ENCODE results near the gene FSD1. TPM values are rescaled to one million over a fixed set of nuclear protein-coding genes. Genes with fewer than 3 reads are reported as not detected.

Gene FSD1
- total and polyA plus RNA-seq, 9 of the 15 experiments (the other 6 are each of a cell fraction or from before 2014, with no cell fraction given): 0.11 to 1.9 (median 0.94) TPM; not detected in 1

DNA sequence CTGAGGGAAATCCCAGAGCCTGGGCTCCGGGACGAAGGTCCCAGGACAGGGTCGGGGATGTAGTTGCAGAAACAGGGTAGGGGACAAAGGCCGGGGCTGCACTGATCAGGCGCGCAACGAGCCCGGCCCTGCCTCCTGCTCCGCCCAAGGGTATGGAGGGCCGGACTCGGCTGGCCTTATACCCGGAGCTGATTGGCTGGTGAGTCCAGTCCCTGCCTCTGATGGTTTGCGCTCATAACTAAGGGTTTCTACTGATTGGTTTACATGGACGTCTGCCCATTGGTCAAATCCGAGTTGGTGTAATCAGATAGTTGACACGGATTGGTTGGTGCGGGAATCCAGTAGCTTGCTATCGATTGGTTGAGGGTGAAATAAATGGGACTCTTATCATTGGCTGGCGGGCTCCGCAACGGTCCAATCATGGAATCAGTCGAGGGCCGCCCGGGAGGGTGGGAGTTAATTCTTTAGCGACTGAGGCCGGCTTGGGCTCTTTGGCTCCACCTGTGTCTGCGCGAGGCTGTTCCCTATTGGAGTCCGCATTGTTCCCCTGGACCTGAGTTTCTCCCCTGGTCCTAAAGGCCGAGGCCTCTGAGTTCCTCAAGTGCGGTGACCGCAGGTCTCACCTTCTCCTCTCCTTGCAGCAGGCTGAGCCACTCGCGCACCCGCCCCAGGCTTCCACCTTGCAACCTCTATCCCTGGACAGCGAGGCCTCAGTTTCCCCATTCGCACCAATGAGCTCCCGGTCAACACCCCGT is 38.4 kb downstream of the FSD1 start (continued):
- TF ChIP-seq, protein P1, sequence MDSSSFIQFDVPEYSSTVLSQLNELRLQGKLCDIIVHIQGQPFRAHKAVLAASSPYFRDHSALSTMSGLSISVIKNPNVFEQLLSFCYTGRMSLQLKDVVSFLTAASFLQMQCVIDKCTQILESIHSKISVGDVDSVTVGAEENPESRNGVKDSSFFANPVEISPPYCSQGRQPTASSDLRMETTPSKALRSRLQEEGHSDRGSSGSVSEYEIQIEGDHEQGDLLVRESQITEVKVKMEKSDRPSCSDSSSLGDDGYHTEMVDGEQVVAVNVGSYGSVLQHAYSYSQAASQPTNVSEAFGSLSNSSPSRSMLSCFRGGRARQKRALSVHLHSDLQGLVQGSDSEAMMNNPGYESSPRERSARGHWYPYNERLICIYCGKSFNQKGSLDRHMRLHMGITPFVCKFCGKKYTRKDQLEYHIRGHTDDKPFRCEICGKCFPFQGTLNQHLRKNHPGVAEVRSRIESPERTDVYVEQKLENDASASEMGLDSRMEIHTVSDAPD (CRISPR knock-in tag; IDR thresholded peaks at IDR 0.05): no peak
- TF ChIP-seq NONO (IDR thresholded peaks at IDR 0.05; ENCODE audit: low read depth in 2 of 2, low read length in 1 of 2) (no peak), NR2C2 (CRISPR knock-in tag; IDR thresholded peaks at IDR 0.05) (no peak), NR2C2 (tag; IDR thresholded peaks at IDR 0.05) (peak; percentile 80), FOXJ2 (tag; IDR thresholded peaks at IDR 0.05) (peak; percentile 99), ZNF583 (CRISPR knock-in tag; IDR thresholded peaks at IDR 0.05) (peak; percentile 73), TARDBP (IDR thresholded peaks at IDR 0.05) (0 out of 2 replicates have a peak, but pooled peaks have one; percentile 16), SMARCA5 (IDR thresholded peaks at IDR 0.05) (no peak), ZNF778 (CRISPR knock-in tag; IDR thresholded peaks at IDR 0.05) (no peak), ZNF830 (CRISPR knock-in tag; IDR thresholded peaks at IDR 0.05) (no peak), MAFK (IDR thresholded peaks at IDR 0.05; ENCODE audit: low read length) (peak; percentile 55), LEF1 (IDR thresholded peaks at IDR 0.05) (peak; percentile 76; the same call in 1 of the 2 replicates), HCFC1 (IDR thresholded peaks at IDR 0.05; ENCODE audit: low read depth, low read length) (peak; percentile 21), SMAD3 (CRISPR knock-in tag; conservative IDR thresholded peaks at IDR 0.05) (peak; percentile 93), ZNF584 (CRISPR knock-in tag; IDR thresholded peaks at IDR 0.05; ENCODE audit: low read depth) (peak; percentile 99), POLR2A (conservative IDR thresholded peaks at IDR 0.05) (peak; percentile 87), ZNF699 (CRISPR knock-in tag; IDR thresholded peaks at IDR 0.05; ENCODE audit: insufficient replicate concordance) (no peak), NEUROD1 (IDR thresholded peaks at IDR 0.05; ENCODE audit: borderline replicate concordance, low read depth, low read length, partially characterized antibody) (peak; percentile 100), TAF9B (IDR thresholded peaks at IDR 0.05; ENCODE audit: partially characterized antibody) (no peak), HNRNPK (IDR thresholded peaks at IDR 0.05; ENCODE audit: low read depth, low read length, poor library complexity, severe bottlenecking) (no peak), ELF4 (CRISPR knock-in tag; IDR thresholded peaks at IDR 0.05) (peak; percentile 54; the same call in 1 of the 2 replicates), GATAD2A (IDR thresholded peaks at IDR 0.05) (peak; percentile 69; the same call in 1 of the 2 replicates), NFATC3 (IDR thresholded peaks at IDR 0.05) (no peak)
- TF ChIP-seq, protein P2, sequence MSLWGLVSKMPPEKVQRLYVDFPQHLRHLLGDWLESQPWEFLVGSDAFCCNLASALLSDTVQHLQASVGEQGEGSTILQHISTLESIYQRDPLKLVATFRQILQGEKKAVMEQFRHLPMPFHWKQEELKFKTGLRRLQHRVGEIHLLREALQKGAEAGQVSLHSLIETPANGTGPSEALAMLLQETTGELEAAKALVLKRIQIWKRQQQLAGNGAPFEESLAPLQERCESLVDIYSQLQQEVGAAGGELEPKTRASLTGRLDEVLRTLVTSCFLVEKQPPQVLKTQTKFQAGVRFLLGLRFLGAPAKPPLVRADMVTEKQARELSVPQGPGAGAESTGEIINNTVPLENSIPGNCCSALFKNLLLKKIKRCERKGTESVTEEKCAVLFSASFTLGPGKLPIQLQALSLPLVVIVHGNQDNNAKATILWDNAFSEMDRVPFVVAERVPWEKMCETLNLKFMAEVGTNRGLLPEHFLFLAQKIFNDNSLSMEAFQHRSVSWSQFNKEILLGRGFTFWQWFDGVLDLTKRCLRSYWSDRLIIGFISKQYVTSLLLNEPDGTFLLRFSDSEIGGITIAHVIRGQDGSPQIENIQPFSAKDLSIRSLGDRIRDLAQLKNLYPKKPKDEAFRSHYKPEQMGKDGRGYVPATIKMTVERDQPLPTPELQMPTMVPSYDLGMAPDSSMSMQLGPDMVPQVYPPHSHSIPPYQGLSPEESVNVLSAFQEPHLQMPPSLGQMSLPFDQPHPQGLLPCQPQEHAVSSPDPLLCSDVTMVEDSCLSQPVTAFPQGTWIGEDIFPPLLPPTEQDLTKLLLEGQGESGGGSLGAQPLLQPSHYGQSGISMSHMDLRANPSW (CRISPR knock-in tag; IDR thresholded peaks at IDR 0.05): no peak
- TF ChIP-seq, protein P3, sequence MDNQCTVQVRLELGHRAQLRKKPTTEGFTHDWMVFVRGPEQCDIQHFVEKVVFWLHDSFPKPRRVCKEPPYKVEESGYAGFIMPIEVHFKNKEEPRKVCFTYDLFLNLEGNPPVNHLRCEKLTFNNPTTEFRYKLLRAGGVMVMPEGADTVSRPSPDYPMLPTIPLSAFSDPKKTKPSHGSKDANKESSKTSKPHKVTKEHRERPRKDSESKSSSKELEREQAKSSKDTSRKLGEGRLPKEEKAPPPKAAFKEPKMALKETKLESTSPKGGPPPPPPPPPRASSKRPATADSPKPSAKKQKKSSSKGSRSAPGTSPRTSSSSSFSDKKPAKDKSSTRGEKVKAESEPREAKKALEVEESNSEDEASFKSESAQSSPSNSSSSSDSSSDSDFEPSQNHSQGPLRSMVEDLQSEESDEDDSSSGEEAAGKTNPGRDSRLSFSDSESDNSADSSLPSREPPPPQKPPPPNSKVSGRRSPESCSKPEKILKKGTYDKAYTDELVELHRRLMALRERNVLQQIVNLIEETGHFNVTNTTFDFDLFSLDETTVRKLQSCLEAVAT (IDR thresholded peaks at IDR 0.05): peak; percentile 82 to 99
